H1 (cell line): ENCODE results near the gene ART5. TPM values are rescaled to one million over a fixed set of nuclear protein-coding genes. Genes with fewer than 3 reads are reported as not detected.

Source experiments
- CTCF ChIA-PET: fragments of 300-600 bp; sonication (Branson Sonifier 250); formaldehyde crosslinking; loops from one replicate; lab custom pipeline; 2021; ENCODE audit not compliant: partially characterized antibody; lab: Charles Lee
- POLR2A ChIA-PET: fragments of 300-600 bp; sonication (Branson Sonifier 250); formaldehyde crosslinking; loops from one replicate; lab custom pipeline; 2021; ENCODE audit warnings: inconsistent platforms; ENCODE audit not compliant: partially characterized antibody; lab: Charles Lee
- DNase-seq, 2 experiments: peaks; one replicate each; pipeline versions ENCODE4 v3.0.0 to v3.0.0-alpha.2; 2010 to 2022; ENCODE audit warnings: low spot score in 2 of 2, low read depth in 1 of 2, mixed read lengths in 1 of 2
- FAIRE-seq: peaks from 2 replicates; lab custom pipeline; 2011; peaks lifted over from hg19 to GRCh38; lab: Jason Lieb, UNC
- H2AFZ ChIP-seq: 2 replicates; pipeline ENCODE4 v1.8.1; 2012; ENCODE audit warnings: low read length, inconsistent platforms
- H2AK5ac ChIP-seq: 2 replicates; pipeline ENCODE4 v1.6.1; 2013; ENCODE audit warnings: low read depth, low read length
- H2BK120ac ChIP-seq: replicated peaks from 2 replicates; pipeline ENCODE3; 2013; ENCODE audit warnings: low read depth, low read length, inconsistent platforms
- H2BK12ac ChIP-seq: 2 replicates; pipeline ENCODE4 v1.6.1; 2013; ENCODE audit warnings: low read depth, low read length
- H2BK15ac ChIP-seq: 2 replicates; pipeline ENCODE4 v1.6.1; 2013; ENCODE audit warnings: low read length
- H2BK20ac ChIP-seq: 2 replicates; pipeline ENCODE4 v1.6.1; 2013; ENCODE audit warnings: low read length
- H2BK5ac ChIP-seq: 2 replicates; pipeline ENCODE4 v1.6.1; 2013; ENCODE audit warnings: low read depth, low read length
- H3K14ac ChIP-seq: 2 replicates; pipeline ENCODE4 v1.6.1; 2013; ENCODE audit warnings: inconsistent platforms; ENCODE audit not compliant: insufficient read length
- H3K18ac ChIP-seq: 2 replicates; pipeline ENCODE4 v1.6.1; 2013; ENCODE audit warnings: low read length; ENCODE audit errors: extremely low read depth
- H3K23ac ChIP-seq: 2 replicates; pipeline ENCODE4 v1.6.1; 2013; ENCODE audit warnings: inconsistent platforms; ENCODE audit not compliant: insufficient read length
- H3K23me2 ChIP-seq: 2 replicates; pipeline ENCODE4 v1.6.1; 2013; ENCODE audit warnings: low read depth, low read length
- H3K27ac ChIP-seq: 2 replicates; pipeline ENCODE4 v1.6.1; 2011; ENCODE audit warnings: low read depth, low read length, inconsistent platforms
- H3K27me3 ChIP-seq, 4 experiments: replicated peaks in 1 of 4; 1 replicate in 1 of 4; 2 replicates in 3 of 4; pipeline versions ENCODE4 v1.6.1 to v1.8.1; 2011 to 2013; ENCODE audit warnings: low read length in 3 of 4, mild to moderate bottlenecking in 3 of 4, inconsistent platforms in 2 of 4, mixed read lengths in 2 of 4, moderate library complexity in 1 of 4; ENCODE audit not compliant: control insufficient read depth in 3 of 4, insufficient read depth in 3 of 4; ENCODE audit errors: extremely low read depth in 1 of 4
- H3K36me3 ChIP-seq, 4 experiments: 2 replicates each; pipeline versions ENCODE4 v1.6.1 to v1.8.1; 2011 to 2013; ENCODE audit warnings: mild to moderate bottlenecking in 4 of 4, low read length in 3 of 4, moderate library complexity in 2 of 4, control low read depth in 1 of 4, inconsistent platforms in 1 of 4; ENCODE audit not compliant: insufficient read depth in 4 of 4, control insufficient read depth in 2 of 4
- H3K4ac ChIP-seq: replicated peaks from 2 replicates; pipeline ENCODE3; 2013; ENCODE audit warnings: low read length, low read depth, mixed read lengths, inconsistent platforms; ENCODE audit not compliant: insufficient read length
- H3K4me1 ChIP-seq, 4 experiments: replicated peaks in 1 of 4; 1 replicate in 1 of 4; 2 replicates in 3 of 4; pipeline versions ENCODE4 v1.6.1 to v1.8.1; 2011 to 2013; ENCODE audit warnings: low read length in 3 of 4, inconsistent platforms in 2 of 4, mixed read lengths in 1 of 4; ENCODE audit not compliant: insufficient read depth in 4 of 4, control insufficient read depth in 3 of 4
- H3K4me2 ChIP-seq, 2 experiments: 2 replicates each; pipeline versions ENCODE4 v1.6.1 to v1.8.1; 2011 to 2013; ENCODE audit warnings: low read depth in 2 of 2, low read length in 2 of 2, control low read depth in 1 of 2, inconsistent platforms in 1 of 2, mild to moderate bottlenecking in 1 of 2; ENCODE audit not compliant: insufficient read depth in 1 of 2
- H3K4me3 ChIP-seq, 4 experiments: fragments of 200-600, 300-600 bp in 1 of 4; sonication (generic), shearing (Covaris generic), sonication (Bioruptor Twin) in 1 of 4; 2 replicates each; pipeline versions ENCODE4 v1.5.1 to v1.8.1; 2011 to 2016; ENCODE audit warnings: low read length in 4 of 4, low read depth in 3 of 4, control low read depth in 2 of 4, inconsistent platforms in 2 of 4, mild to moderate bottlenecking in 2 of 4, mixed read lengths in 1 of 4, moderate library complexity in 1 of 4; ENCODE audit not compliant: insufficient read depth in 2 of 4; ENCODE audit errors: extremely low read depth in 1 of 4
- H3K56ac ChIP-seq: replicated peaks from 2 replicates; pipeline ENCODE3; 2013; ENCODE audit warnings: low read depth, mild to moderate bottlenecking, mixed read lengths, low read length, inconsistent platforms; ENCODE audit not compliant: insufficient read length
- H3K79me1 ChIP-seq: 2 replicates; pipeline ENCODE4 v1.6.1; 2013; ENCODE audit warnings: low read depth, low read length, control low read depth
- H3K79me2 ChIP-seq, 2 experiments: 2 replicates each; pipeline versions ENCODE4 v1.6.1 to v1.8.1; 2012 to 2013; ENCODE audit warnings: low read length in 2 of 2, mild to moderate bottlenecking in 2 of 2, inconsistent platforms in 1 of 2; ENCODE audit not compliant: insufficient read depth in 2 of 2, control insufficient read depth in 1 of 2
- H3K9ac ChIP-seq, 4 experiments: replicated peaks in 1 of 4; 1 replicate in 1 of 4; 2 replicates in 3 of 4; pipeline versions ENCODE4 v1.6.1 to v1.8.1; 2011 to 2013; ENCODE audit warnings: low read depth in 3 of 4, low read length in 3 of 4, control low read depth in 2 of 4, mild to moderate bottlenecking in 2 of 4, moderate library complexity in 2 of 4, inconsistent platforms in 1 of 4; ENCODE audit errors: extremely low read depth in 1 of 4
- H3K9me3 ChIP-seq, 2 experiments: 2 replicates each; pipeline versions ENCODE4 v1.6.1 to v1.8.1; 2012 to 2013; ENCODE audit warnings: mild to moderate bottlenecking in 2 of 2, moderate library complexity in 2 of 2, control low read depth in 1 of 2, inconsistent platforms in 1 of 2, low read depth in 1 of 2, low read length in 1 of 2, mixed read lengths in 1 of 2; ENCODE audit not compliant: insufficient read depth in 2 of 2
- H4K20me1 ChIP-seq, 2 experiments: replicated peaks in 1 of 2; 2 replicates each; pipeline versions ENCODE3 to v1.8.1; 2011 to 2013; ENCODE audit warnings: inconsistent platforms in 2 of 2, low read length in 2 of 2, mild to moderate bottlenecking in 1 of 2; ENCODE audit not compliant: insufficient read depth in 2 of 2, control insufficient read depth in 1 of 2
- H4K5ac ChIP-seq: 2 replicates; pipeline ENCODE4 v1.6.1; 2013; ENCODE audit warnings: low read length, low read depth, mixed read lengths, inconsistent platforms; ENCODE audit not compliant: insufficient read length
- H4K8ac ChIP-seq: 2 replicates; pipeline ENCODE4 v1.8.0; 2013; ENCODE audit warnings: mild to moderate bottlenecking, moderate library complexity, low read length, inconsistent platforms; ENCODE audit not compliant: insufficient read depth; ENCODE audit errors: extremely low read depth
- H4K91ac ChIP-seq: replicated peaks from 2 replicates; pipeline ENCODE3; 2013; ENCODE audit warnings: low read length, mixed read lengths, inconsistent platforms; ENCODE audit not compliant: insufficient read length
- GTF2F1 ChIP-seq: IDR thresholded peaks from 2 replicates; pipeline ENCODE4 v1.6.1; 2012; ENCODE audit warnings: low read depth, low read length, improper control_type of control experiment, borderline replicate concordance
- USF2 ChIP-seq: IDR thresholded peaks from 2 replicates; pipeline ENCODE4 v1.6.1; 2011; ENCODE audit warnings: low read length, improper control_type of control experiment
- WGBS, 2 experiments: shearing (Covaris generic) in 1 of 2; methylation state at CpG; one replicate each; pipeline versions ENCODE4 v1.1.6 to v1.1.7; 2013 to 2015; ENCODE audit warnings: low lambda C conversion rate in 2 of 2, mixed read lengths in 2 of 2, inconsistent platforms in 1 of 2, low coverage in 1 of 2, missing lambda C conversion rate in 1 of 2; ENCODE audit not compliant: insufficient replicate concordance in 2 of 2, insufficient coverage in 1 of 2, insufficient read length in 1 of 2; ENCODE audit errors: extremely low coverage in 1 of 2, missing lambda C conversion rate in 1 of 2; 5-methylcytosine and 5-hydroxymethylcytosine counted together
- polyA plus RNA-seq, 7 experiments: library from polyadenylated mRNA; depleted of rRNA in 3 of 7; stranded (reverse) in 5 of 7; unstranded in 2 of 7; fragments of >200 nt in 5 of 7; fragments of 200-250 nt in 2 of 7; gene quantifications; 1 replicate in 5 of 7; 2 replicates in 1 of 7; 4 replicates in 1 of 7; pipeline versions ENCODE4 v1.2.1 to v1.2.3, GENCODE V29; 2011 to 2013; ENCODE audit warnings: missing spikeins in 2 of 7, mixed read lengths in 2 of 7
- total RNA-seq: library from RNA; stranded (reverse); fragmentation: NEBNext Ultra II Directional; extraction: Animal tissue kit (Norgen Biotek cat#: 25700); gene quantifications from 2 replicates; pipeline ENCODE4 v1.2.1, GENCODE V29; 2021

Gene ART5
- total and polyA plus RNA-seq, 2 of the 8 experiments (the other 6 are each of a cell fraction or from before 2014, with no cell fraction given) = 6.0 to 7.5 TPM

DNA sequence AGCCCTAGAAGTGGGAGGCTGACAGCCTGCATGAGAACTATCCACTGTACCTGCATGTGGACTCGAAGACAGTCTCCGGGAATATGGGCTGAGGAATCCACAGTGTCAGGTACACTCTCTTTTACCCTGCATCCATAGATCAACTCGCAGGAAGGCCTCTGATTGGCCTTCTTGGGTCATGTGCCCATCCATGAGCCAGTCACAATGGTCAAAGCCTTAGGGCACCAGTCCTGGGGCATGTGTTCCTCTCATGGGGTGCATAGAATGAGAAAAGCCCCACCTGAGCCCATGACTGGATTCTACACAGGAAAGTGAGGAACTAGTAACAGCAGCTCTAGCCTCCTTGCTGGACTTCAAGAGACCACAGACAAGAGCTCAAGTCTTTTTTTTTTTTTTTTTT lies 13.8 kb upstream of the ART5 start:
- Histone ChIP-seq H3K27me3 (peaks cover 0 to 3% (median 0%) of the 10 kb centered on the region in 4 experiments; a peak in 1 of 7 replicates), H3K14ac (no peak overlapping the region), H3K4ac (no peak overlapping the region), H2AK5ac (no peak overlapping the region), H2BK20ac (no peak overlapping the region), H3K9me3 (no peaks in the 10 kb centered on the region), H2BK5ac (no peak overlapping the region), H3K23ac (no peak overlapping the region), H2AFZ (0 out of 2 replicates have a peak overlapping the region, but pooled peaks have one; percentile 85), H3K56ac (no peak overlapping the region), H3K27ac (no peak overlapping the region), H3K36me3 (no peaks in the 10 kb centered on the region), H4K20me1 (no peaks in the 10 kb centered on the region), H4K5ac (no peak overlapping the region), H3K79me2 (no peaks in the 10 kb centered on the region), H2BK120ac (no peak overlapping the region), H2BK15ac (no peak overlapping the region), H2BK12ac (no peak overlapping the region), H3K4me3 (no peak overlapping the region), H4K8ac (no peak overlapping the region), H3K18ac (no peak overlapping the region), H3K23me2 (no peaks in the 10 kb centered on the region), H3K79me1 (no peaks in the 10 kb centered on the region), H3K4me1 (no peaks in the 10 kb centered on the region), H3K4me2 (no peak overlapping the region), H4K91ac (no peak overlapping the region), H3K9ac (no peak overlapping the region)
- no peak for DNase-seq
- TF ChIP-seq USF2 (peak; percentile 54; the same call in 1 of the 2 replicates), GTF2F1 (no peak)
- ChIA-PET CTCF (interaction anchor here (0.9 to 1.2 kb wide), 2 partner anchors 9 to 26 kb away, joined by 3 read pairs; no protein-coding TSS in a partner anchor), POLR2A (interaction anchor here (1.3 kb wide), 1 partner anchor 17 kb away, joined by 3 read pairs; no protein-coding TSS in a partner anchor)
- no peak for FAIRE-seq
- 89% methylated on average over 3 of the region's 3 CpGs; no CpG with 5 or more reads in 1 of the 2 experiments for WGBS, 2 experiments
